Activated T-helper 1 cell treated with anti-CD3 and anti-CD28 coated beads, Interleukin-2, amount 50 U/mL, for 16 hours (primary cell): ENCODE results near the gene SOWAHA.
"Not testable (repeated sequence)": the region's sequence is repeated elsewhere in the genome, so short reads cannot be mapped to it uniquely, and the experiment has no call there.

Experiments used
- DNase-seq, 2 donors: peaks; one replicate each; pipeline ENCODE4 v3.0.0-alpha.2; 2020; ENCODE audit warnings: low read depth in 1 of 2, low spot score in 1 of 2

SOWAHA gene

DNA sequence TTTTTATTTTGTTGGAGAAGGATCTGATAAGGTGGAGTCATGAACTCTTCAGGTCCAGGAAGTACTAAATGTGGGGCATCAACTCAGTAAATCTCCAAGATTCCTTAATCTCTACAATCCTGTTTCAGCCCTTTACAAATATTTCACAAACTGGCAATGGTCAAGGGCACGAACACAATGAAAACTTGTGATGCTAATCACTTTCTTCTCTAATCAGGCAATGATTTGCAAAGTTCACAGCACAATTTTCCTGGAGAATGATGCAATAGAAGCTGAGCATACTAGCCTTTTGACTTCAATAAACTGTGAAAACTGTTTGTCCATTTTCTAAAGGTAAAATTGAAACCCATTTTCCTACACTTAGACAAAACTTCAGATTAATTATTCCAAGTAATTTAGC is 36.2 kb downstream of the SOWAHA start:
- DNase-seq = no peak

DNA sequence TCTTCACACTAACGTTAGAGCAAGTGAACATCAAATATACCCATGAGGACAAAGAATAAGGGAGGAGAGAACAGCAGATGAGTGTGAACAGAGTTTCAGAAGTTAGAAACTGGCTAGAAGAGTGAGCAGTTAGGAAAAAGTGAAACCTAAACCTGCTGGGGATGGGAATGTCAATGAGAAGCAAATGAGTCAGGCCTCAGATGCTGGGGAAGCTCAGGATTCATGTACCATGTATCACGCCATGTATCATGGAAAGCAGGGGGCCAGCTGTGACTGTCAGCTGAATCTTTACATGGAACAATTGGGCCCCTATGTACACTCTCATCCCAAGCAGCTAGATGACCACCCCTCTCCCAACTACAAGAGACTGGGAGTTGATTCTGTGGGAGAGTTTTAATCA is 37.0 kb downstream of the SOWAHA start:
- no peak for DNase-seq

DNA sequence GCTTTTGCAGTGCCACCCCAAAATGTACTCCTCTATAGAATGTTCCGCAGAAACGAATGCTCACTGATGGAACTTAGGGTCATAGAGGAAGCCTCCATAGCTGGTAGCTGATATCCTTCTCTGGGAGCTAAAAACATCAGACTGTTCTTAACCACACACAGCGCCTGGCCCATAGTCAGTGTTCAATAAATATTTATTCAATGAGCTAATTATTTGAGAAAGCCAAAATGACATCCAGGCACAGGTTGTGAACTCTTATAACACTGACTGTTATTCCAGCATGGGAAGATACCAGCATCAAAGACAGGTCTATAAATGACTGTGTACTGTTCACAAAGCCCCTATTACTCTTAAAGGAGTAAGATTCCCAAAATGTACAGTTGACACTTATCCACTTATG is 40.2 kb downstream of the SOWAHA start:
- no peak for DNase-seq

DNA sequence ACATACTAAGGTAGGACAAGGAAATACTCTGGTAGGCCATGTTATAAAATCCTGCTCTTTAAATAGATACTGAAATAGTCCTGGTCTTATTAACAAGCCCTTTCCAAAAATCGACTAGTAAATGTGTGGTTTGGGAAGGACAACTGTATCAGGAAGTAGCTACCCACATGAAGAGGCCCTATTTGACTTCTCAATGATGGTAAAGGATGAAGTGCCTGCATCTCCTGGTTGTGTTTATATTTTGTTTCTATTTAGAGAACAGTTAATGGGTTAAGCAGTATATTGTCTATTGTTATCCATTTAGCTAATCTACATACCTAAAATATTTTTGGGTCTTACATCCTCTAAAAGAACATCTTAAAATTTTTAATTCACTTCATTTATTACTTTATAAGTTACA is 40.7 kb downstream of the SOWAHA start:
- no peak for DNase-seq

DNA sequence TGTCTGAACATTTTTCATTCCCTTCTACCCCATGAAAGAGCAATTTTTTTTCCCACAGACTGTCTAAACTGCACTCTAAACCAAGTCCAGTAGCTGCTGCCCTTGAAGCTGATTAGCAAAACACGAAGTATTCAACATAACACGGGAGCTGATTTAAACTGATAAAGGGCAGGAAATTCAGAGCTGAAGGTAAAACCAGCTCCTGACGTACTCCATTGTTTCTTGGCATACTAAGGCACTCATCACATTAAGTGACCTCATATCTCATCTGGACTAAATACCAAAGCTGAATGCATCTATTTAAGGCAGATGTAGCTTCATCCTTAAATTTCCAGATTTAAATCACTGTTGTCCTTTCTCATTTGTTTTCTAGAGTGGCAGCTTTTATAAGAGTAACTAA is 41.2 kb downstream of the SOWAHA start:
- no peak for DNase-seq

DNA sequence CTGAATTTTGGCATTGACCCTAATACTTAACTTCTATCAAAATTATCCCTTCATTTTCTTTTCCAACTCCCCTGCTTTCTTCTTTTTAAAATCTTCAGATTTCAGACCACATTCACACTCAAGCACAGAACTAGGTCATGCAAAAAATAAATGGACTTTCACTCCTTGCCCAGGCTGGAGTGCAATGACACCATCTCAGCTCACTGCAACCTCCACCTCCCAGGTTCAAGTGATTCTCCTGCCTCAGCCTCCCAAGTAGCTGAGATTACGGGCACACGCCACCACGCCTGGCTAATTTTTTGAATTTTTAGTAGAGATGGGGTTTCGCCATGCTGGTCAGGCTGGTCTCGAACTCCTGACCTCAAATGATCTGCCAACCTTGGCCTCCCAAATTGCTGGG is 41.9 kb downstream of the SOWAHA start:
- DNase-seq = not testable (repeated sequence)

DNA sequence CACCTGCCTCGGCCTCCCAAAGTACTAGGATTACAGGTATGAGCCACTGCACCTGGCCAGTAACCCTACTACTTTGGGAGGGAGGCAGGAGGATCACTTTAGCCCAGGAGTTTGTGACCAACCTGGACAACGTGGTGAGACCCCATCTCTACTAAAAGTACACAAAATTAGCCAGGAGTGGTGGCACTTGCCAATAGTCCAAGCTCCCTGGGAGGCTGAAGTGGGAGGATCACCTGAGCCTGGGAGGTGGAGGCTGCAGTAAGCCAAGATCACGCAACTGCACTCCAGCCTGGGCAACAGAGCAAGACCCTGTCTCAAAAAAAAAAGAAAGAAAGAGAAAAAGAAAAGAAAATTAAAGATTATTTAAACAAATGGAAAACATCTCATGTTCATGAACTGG is 42.9 kb downstream of the SOWAHA start:
- DNase-seq = no peak

DNA sequence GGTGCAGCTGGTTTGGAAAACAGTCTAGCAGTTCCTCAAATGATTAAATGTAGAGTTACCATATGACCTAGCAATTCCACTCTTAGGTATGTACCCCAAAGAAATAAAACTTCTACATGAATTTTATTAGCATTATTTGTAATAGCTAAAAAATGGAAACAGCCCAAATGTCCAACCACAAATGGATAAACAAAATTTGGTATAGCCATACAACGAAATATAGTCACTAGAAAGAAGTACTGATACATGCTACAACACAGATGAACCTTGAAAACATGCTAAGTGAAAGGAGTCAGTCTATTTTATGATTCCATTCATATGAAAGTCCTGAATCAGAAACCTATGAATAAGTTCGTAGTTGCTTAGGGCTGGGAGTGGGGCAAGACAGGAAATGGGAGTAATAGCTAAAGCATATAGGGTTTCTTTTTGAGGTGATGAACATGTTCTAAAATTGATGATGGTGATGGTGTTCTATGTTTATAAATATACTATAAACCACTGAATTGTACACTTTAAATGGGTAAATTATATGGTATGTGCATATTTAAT is 46.9 kb downstream of the SOWAHA start:
- DNase-seq = no peak

DNA sequence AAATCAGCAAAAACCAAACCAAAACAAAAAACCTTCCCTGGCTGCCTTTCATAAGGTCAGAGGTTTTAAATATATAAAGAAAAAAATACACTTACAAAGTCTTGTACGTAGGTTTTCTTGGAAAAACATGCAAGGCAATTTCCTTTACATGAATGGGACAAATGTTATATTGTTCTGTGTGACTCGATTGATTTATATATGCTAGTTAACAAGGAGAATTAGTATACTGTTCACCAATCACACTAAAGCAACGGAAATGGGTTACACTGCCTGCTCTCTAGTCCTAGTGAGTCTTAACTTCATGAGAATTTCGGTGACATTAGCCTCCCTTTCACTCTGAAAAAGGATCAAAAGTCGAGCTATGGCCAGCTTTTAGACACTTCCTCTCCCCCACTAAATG is 47.6 kb downstream of the SOWAHA start:
- DNase-seq = no peak

DNA sequence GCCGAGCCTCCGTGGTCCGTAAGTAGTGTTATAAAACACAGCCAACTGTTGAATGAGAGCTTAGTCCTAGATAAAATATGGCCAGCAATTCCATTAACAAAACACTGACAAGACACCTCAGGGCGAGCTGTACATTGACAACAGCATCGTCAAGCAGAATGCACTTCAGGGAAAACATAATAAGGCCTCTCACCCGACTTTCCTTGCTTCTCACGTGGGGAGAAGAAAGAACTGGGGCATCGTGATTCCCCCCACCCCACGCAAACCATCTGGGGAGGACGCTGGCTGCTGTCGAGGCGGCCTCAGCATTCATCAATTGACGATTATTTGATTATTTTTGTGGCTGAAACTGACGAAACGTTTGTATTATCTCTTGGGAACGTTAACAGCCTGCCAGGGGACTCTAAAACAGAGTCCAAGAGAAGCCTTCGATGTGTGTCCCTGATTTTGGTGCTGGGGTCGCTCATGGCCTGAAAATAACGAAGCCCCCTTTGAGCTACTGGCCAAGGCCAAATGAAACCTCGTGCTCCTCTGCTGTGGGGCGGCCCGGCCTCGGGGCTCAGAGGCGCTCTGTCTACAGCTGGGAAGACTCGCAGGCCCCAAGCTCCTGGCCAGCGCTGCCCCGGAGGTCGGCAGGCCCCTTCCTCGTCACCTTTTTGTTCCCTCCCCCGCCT is 52.7 kb downstream of the SOWAHA start:
- no peak for DNase-seq
